ENCODE data around the gene IL17D.
"Not testable (repeated sequence)": the region's sequence is repeated elsewhere in the genome, so short reads cannot be mapped to it uniquely, and the experiment has no call there.

IL17D gene

GRCh38 chr13:20702915-20703779 is at the start of gene IL17D:
IL17D (plus strand) TSS chr13:20703699; CDS start chr13:20704002, 303 bp downstream.
- DNase-seq: peak; percentile 26

- DNase-seq: no peak
Observed at GRCh38 chr13:20654156-20654555, 49.3 kb upstream of the IL17D start.

GRCh38 chr13:20658451-20659040 is 45.0 kb upstream of the IL17D start:
- no peak for DNase-seq

GRCh38 chr13:20664351-20664750 is 39.1 kb upstream of the IL17D start:
- DNase-seq: no peak

- DNase-seq: no peak
Observed at GRCh38 chr13:20666948-20667347, 36.6 kb upstream of the IL17D start.

- no peak for DNase-seq
Observed at GRCh38 chr13:20667857-20668437, 35.6 kb upstream of the IL17D start.

GRCh38 chr13:20669162-20669561 is 34.3 kb upstream of the IL17D start:
- DNase-seq: no peak

GRCh38 chr13:20671789-20672188 is 31.7 kb upstream of the IL17D start:
- no peak for DNase-seq

GRCh38 chr13:20672772-20673171 is 30.7 kb upstream of the IL17D start:
- DNase-seq: no peak

- DNase-seq: no peak
Observed at GRCh38 chr13:20673715-20674114, 29.8 kb upstream of the IL17D start.

- no peak for DNase-seq
Observed at GRCh38 chr13:20676213-20676612, 27.3 kb upstream of the IL17D start.

- not testable (repeated sequence) for DNase-seq
Observed at GRCh38 chr13:20678606-20679005, 24.9 kb upstream of the IL17D start.

- no peak for DNase-seq
Observed at GRCh38 chr13:20679879-20680278, 23.6 kb upstream of the IL17D start.

- no peak for DNase-seq
Observed at GRCh38 chr13:20680416-20681080, 23.0 kb upstream of the IL17D start.

- not testable (repeated sequence) for DNase-seq
Observed at GRCh38 chr13:20681481-20681880, 22.0 kb upstream of the IL17D start.

GRCh38 chr13:20682061-20682460 is 21.4 kb upstream of the IL17D start:
- DNase-seq: no peak

- DNase-seq: no peak
Observed at GRCh38 chr13:20684041-20684440, 19.5 kb upstream of the IL17D start.

- no peak for DNase-seq
Observed at GRCh38 chr13:20684546-20684945, 19.0 kb upstream of the IL17D start.

GRCh38 chr13:20685092-20685491 is 18.4 kb upstream of the IL17D start:
- DNase-seq: no peak

- no peak for DNase-seq
Observed at GRCh38 chr13:20686167-20686566, 17.3 kb upstream of the IL17D start.

GRCh38 chr13:20686863-20687579 is 16.5 kb upstream of the IL17D start:
- DNase-seq: no peak

GRCh38 chr13:20689291-20689690 is 14.2 kb upstream of the IL17D start:
- no peak for DNase-seq

- DNase-seq: no peak
Observed at GRCh38 chr13:20691616-20692015, 11.9 kb upstream of the IL17D start.

Data from stimulated activated CD4-positive, alpha-beta T cell treated with anti-CD3 and anti-CD28 coated beads, Interleukin-4, amount 100 ng/mL, for 24 hours (primary cell).